H1 (cell line): ENCODE measurements around the gene SMIM24. TPM values are rescaled to one million over a fixed set of nuclear protein-coding genes. Genes with fewer than 3 reads are reported as not detected.

Experiments
- CTCF ChIA-PET: fragments of 300-600 bp; sonication (Branson Sonifier 250); formaldehyde crosslinking; loops from one replicate; lab custom pipeline; 2021; ENCODE audit not compliant: partially characterized antibody; lab: Charles Lee
- POLR2A ChIA-PET: fragments of 300-600 bp; sonication (Branson Sonifier 250); formaldehyde crosslinking; loops from one replicate; lab custom pipeline; 2021; ENCODE audit warnings: inconsistent platforms; ENCODE audit not compliant: partially characterized antibody; lab: Charles Lee
- DNase-seq, 2 experiments: peaks; one replicate each; pipeline versions ENCODE4 v3.0.0 to v3.0.0-alpha.2; 2010 to 2022; ENCODE audit warnings: low spot score in 2 of 2, low read depth in 1 of 2, mixed read lengths in 1 of 2
- FAIRE-seq: peaks from 2 replicates; lab custom pipeline; 2011; peaks lifted over from hg19 to GRCh38; lab: Jason Lieb, UNC
- H2AFZ ChIP-seq: 2 replicates; pipeline ENCODE4 v1.8.1; 2012; ENCODE audit warnings: low read length, inconsistent platforms
- H2AK5ac ChIP-seq: 2 replicates; pipeline ENCODE4 v1.6.1; 2013; ENCODE audit warnings: low read depth, low read length
- H2BK120ac ChIP-seq: replicated peaks from 2 replicates; pipeline ENCODE3; 2013; ENCODE audit warnings: low read depth, low read length, inconsistent platforms
- H2BK12ac ChIP-seq: 2 replicates; pipeline ENCODE4 v1.6.1; 2013; ENCODE audit warnings: low read depth, low read length
- H2BK15ac ChIP-seq: 2 replicates; pipeline ENCODE4 v1.6.1; 2013; ENCODE audit warnings: low read length
- H2BK20ac ChIP-seq: 2 replicates; pipeline ENCODE4 v1.6.1; 2013; ENCODE audit warnings: low read length
- H2BK5ac ChIP-seq: 2 replicates; pipeline ENCODE4 v1.6.1; 2013; ENCODE audit warnings: low read depth, low read length
- H3K14ac ChIP-seq: 2 replicates; pipeline ENCODE4 v1.6.1; 2013; ENCODE audit warnings: inconsistent platforms; ENCODE audit not compliant: insufficient read length
- H3K18ac ChIP-seq: 2 replicates; pipeline ENCODE4 v1.6.1; 2013; ENCODE audit warnings: low read length; ENCODE audit errors: extremely low read depth
- H3K23ac ChIP-seq: 2 replicates; pipeline ENCODE4 v1.6.1; 2013; ENCODE audit warnings: inconsistent platforms; ENCODE audit not compliant: insufficient read length
- H3K23me2 ChIP-seq: 2 replicates; pipeline ENCODE4 v1.6.1; 2013; ENCODE audit warnings: low read depth, low read length
- H3K27ac ChIP-seq: 2 replicates; pipeline ENCODE4 v1.6.1; 2011; ENCODE audit warnings: low read depth, low read length, inconsistent platforms
- H3K27me3 ChIP-seq, 4 experiments: replicated peaks in 1 of 4; 1 replicate in 1 of 4; 2 replicates in 3 of 4; pipeline versions ENCODE4 v1.6.1 to v1.8.1; 2011 to 2013; ENCODE audit warnings: low read length in 3 of 4, mild to moderate bottlenecking in 3 of 4, inconsistent platforms in 2 of 4, mixed read lengths in 2 of 4, moderate library complexity in 1 of 4; ENCODE audit not compliant: control insufficient read depth in 3 of 4, insufficient read depth in 3 of 4; ENCODE audit errors: extremely low read depth in 1 of 4
- H3K36me3 ChIP-seq, 4 experiments: 2 replicates each; pipeline versions ENCODE4 v1.6.1 to v1.8.1; 2011 to 2013; ENCODE audit warnings: mild to moderate bottlenecking in 4 of 4, low read length in 3 of 4, moderate library complexity in 2 of 4, control low read depth in 1 of 4, inconsistent platforms in 1 of 4; ENCODE audit not compliant: insufficient read depth in 4 of 4, control insufficient read depth in 2 of 4
- H3K4ac ChIP-seq: replicated peaks from 2 replicates; pipeline ENCODE3; 2013; ENCODE audit warnings: low read length, low read depth, mixed read lengths, inconsistent platforms; ENCODE audit not compliant: insufficient read length
- H3K4me1 ChIP-seq, 4 experiments: replicated peaks in 1 of 4; 1 replicate in 1 of 4; 2 replicates in 3 of 4; pipeline versions ENCODE4 v1.6.1 to v1.8.1; 2011 to 2013; ENCODE audit warnings: low read length in 3 of 4, inconsistent platforms in 2 of 4, mixed read lengths in 1 of 4; ENCODE audit not compliant: insufficient read depth in 4 of 4, control insufficient read depth in 3 of 4
- H3K4me2 ChIP-seq, 2 experiments: 2 replicates each; pipeline versions ENCODE4 v1.6.1 to v1.8.1; 2011 to 2013; ENCODE audit warnings: low read depth in 2 of 2, low read length in 2 of 2, control low read depth in 1 of 2, inconsistent platforms in 1 of 2, mild to moderate bottlenecking in 1 of 2; ENCODE audit not compliant: insufficient read depth in 1 of 2
- H3K4me3 ChIP-seq, 4 experiments: fragments of 200-600, 300-600 bp in 1 of 4; sonication (generic), shearing (Covaris generic), sonication (Bioruptor Twin) in 1 of 4; 2 replicates each; pipeline versions ENCODE4 v1.5.1 to v1.8.1; 2011 to 2016; ENCODE audit warnings: low read length in 4 of 4, low read depth in 3 of 4, control low read depth in 2 of 4, inconsistent platforms in 2 of 4, mild to moderate bottlenecking in 2 of 4, mixed read lengths in 1 of 4, moderate library complexity in 1 of 4; ENCODE audit not compliant: insufficient read depth in 2 of 4; ENCODE audit errors: extremely low read depth in 1 of 4
- H3K56ac ChIP-seq: replicated peaks from 2 replicates; pipeline ENCODE3; 2013; ENCODE audit warnings: low read depth, mild to moderate bottlenecking, mixed read lengths, low read length, inconsistent platforms; ENCODE audit not compliant: insufficient read length
- H3K79me1 ChIP-seq: 2 replicates; pipeline ENCODE4 v1.6.1; 2013; ENCODE audit warnings: low read depth, low read length, control low read depth
- H3K79me2 ChIP-seq, 2 experiments: 2 replicates each; pipeline versions ENCODE4 v1.6.1 to v1.8.1; 2012 to 2013; ENCODE audit warnings: low read length in 2 of 2, mild to moderate bottlenecking in 2 of 2, inconsistent platforms in 1 of 2; ENCODE audit not compliant: insufficient read depth in 2 of 2, control insufficient read depth in 1 of 2
- H3K9ac ChIP-seq, 4 experiments: replicated peaks in 1 of 4; 1 replicate in 1 of 4; 2 replicates in 3 of 4; pipeline versions ENCODE4 v1.6.1 to v1.8.1; 2011 to 2013; ENCODE audit warnings: low read depth in 3 of 4, low read length in 3 of 4, control low read depth in 2 of 4, mild to moderate bottlenecking in 2 of 4, moderate library complexity in 2 of 4, inconsistent platforms in 1 of 4; ENCODE audit errors: extremely low read depth in 1 of 4
- H3K9me3 ChIP-seq, 2 experiments: 2 replicates each; pipeline versions ENCODE4 v1.6.1 to v1.8.1; 2012 to 2013; ENCODE audit warnings: mild to moderate bottlenecking in 2 of 2, moderate library complexity in 2 of 2, control low read depth in 1 of 2, inconsistent platforms in 1 of 2, low read depth in 1 of 2, low read length in 1 of 2, mixed read lengths in 1 of 2; ENCODE audit not compliant: insufficient read depth in 2 of 2
- H4K20me1 ChIP-seq, 2 experiments: replicated peaks in 1 of 2; 2 replicates each; pipeline versions ENCODE3 to v1.8.1; 2011 to 2013; ENCODE audit warnings: inconsistent platforms in 2 of 2, low read length in 2 of 2, mild to moderate bottlenecking in 1 of 2; ENCODE audit not compliant: insufficient read depth in 2 of 2, control insufficient read depth in 1 of 2
- H4K5ac ChIP-seq: 2 replicates; pipeline ENCODE4 v1.6.1; 2013; ENCODE audit warnings: low read length, low read depth, mixed read lengths, inconsistent platforms; ENCODE audit not compliant: insufficient read length
- H4K8ac ChIP-seq: 2 replicates; pipeline ENCODE4 v1.8.0; 2013; ENCODE audit warnings: mild to moderate bottlenecking, moderate library complexity, low read length, inconsistent platforms; ENCODE audit not compliant: insufficient read depth; ENCODE audit errors: extremely low read depth
- H4K91ac ChIP-seq: replicated peaks from 2 replicates; pipeline ENCODE3; 2013; ENCODE audit warnings: low read length, mixed read lengths, inconsistent platforms; ENCODE audit not compliant: insufficient read length
- CTBP2 ChIP-seq: IDR thresholded peaks from 2 replicates; pipeline ENCODE4 v1.7.0; 2011; ENCODE audit warnings: borderline replicate concordance, mild to moderate bottlenecking, moderate library complexity, mixed read lengths, low read length; ENCODE audit not compliant: insufficient read depth, insufficient read length
- EGR1 ChIP-seq: IDR thresholded peaks from 2 replicates; pipeline ENCODE4 v1.6.1; 2011; ENCODE audit warnings: low read depth, low read length, borderline replicate concordance
- EP300 ChIP-seq, 2 experiments: IDR thresholded peaks; 1 replicate in 1 of 2; 2 replicates in 1 of 2; pipeline ENCODE4 v1.6.1; 2011 to 2012; ENCODE audit warnings: low read depth in 2 of 2, low read length in 2 of 2, mild to moderate bottlenecking in 2 of 2, borderline replicate concordance in 1 of 2, inconsistent platforms in 1 of 2, moderate library complexity in 1 of 2
- HDAC6 ChIP-seq: IDR thresholded peaks from one replicate; pipeline ENCODE4 v1.7.1; 2012; ENCODE audit warnings: low read depth, mild to moderate bottlenecking, inconsistent platforms, low read length, moderate library complexity
- KDM4A ChIP-seq: IDR thresholded peaks from one replicate; pipeline ENCODE4 v1.7.1; 2012; ENCODE audit warnings: low read depth, mild to moderate bottlenecking, moderate library complexity, low read length, inconsistent platforms; ENCODE audit not compliant: severe bottlenecking
- MAFK ChIP-seq: IDR thresholded peaks from 2 replicates; pipeline ENCODE4 v1.6.1; 2012; ENCODE audit warnings: low read depth, mild to moderate bottlenecking, improper control_type of control experiment, low read length
- PHF8 ChIP-seq: fragments of 200-600 bp; sonication (generic); conservative IDR thresholded peaks from 2 replicates; pipeline ENCODE4 v1.7.1; 2012; ENCODE audit warnings: low read depth, mild to moderate bottlenecking, inconsistent platforms, low read length, moderate library complexity
- TBP ChIP-seq: IDR thresholded peaks from 2 replicates; pipeline ENCODE4 v1.6.1; 2011; ENCODE audit warnings: low read depth, low read length, improper control_type of control experiment
- WGBS, 2 experiments: shearing (Covaris generic) in 1 of 2; methylation state at CpG; one replicate each; pipeline versions ENCODE4 v1.1.6 to v1.1.7; 2013 to 2015; ENCODE audit warnings: low lambda C conversion rate in 2 of 2, mixed read lengths in 2 of 2, inconsistent platforms in 1 of 2, low coverage in 1 of 2, missing lambda C conversion rate in 1 of 2; ENCODE audit not compliant: insufficient replicate concordance in 2 of 2, insufficient coverage in 1 of 2, insufficient read length in 1 of 2; ENCODE audit errors: extremely low coverage in 1 of 2, missing lambda C conversion rate in 1 of 2; 5-methylcytosine and 5-hydroxymethylcytosine counted together
- polyA plus RNA-seq, 7 experiments: library from polyadenylated mRNA; depleted of rRNA in 3 of 7; stranded (reverse) in 5 of 7; unstranded in 2 of 7; fragments of >200 nt in 5 of 7; fragments of 200-250 nt in 2 of 7; gene quantifications; 1 replicate in 5 of 7; 2 replicates in 1 of 7; 4 replicates in 1 of 7; pipeline versions ENCODE4 v1.2.1 to v1.2.3, GENCODE V29; 2011 to 2013; ENCODE audit warnings: missing spikeins in 2 of 7, mixed read lengths in 2 of 7
- total RNA-seq: library from RNA; stranded (reverse); fragmentation: NEBNext Ultra II Directional; extraction: Animal tissue kit (Norgen Biotek cat#: 25700); gene quantifications from 2 replicates; pipeline ENCODE4 v1.2.1, GENCODE V29; 2021
- TF ChIP-seq, protein P1 (sequence below): IDR thresholded peaks from 2 replicates; pipeline ENCODE4 v1.6.1; 2012; ENCODE audit warnings: inconsistent platforms
- TF ChIP-seq, protein P2 (sequence below): IDR thresholded peaks from 2 replicates; pipeline ENCODE4 v1.6.1; 2011; ENCODE audit warnings: low read depth, mild to moderate bottlenecking, low read length; ENCODE audit not compliant: insufficient read depth

Gene SMIM24
- total and polyA plus RNA-seq, 2 of the 8 experiments (the other 6 are each of a cell fraction or from before 2014, with no cell fraction given): 3.8 to 4.5 TPM

DNA sequence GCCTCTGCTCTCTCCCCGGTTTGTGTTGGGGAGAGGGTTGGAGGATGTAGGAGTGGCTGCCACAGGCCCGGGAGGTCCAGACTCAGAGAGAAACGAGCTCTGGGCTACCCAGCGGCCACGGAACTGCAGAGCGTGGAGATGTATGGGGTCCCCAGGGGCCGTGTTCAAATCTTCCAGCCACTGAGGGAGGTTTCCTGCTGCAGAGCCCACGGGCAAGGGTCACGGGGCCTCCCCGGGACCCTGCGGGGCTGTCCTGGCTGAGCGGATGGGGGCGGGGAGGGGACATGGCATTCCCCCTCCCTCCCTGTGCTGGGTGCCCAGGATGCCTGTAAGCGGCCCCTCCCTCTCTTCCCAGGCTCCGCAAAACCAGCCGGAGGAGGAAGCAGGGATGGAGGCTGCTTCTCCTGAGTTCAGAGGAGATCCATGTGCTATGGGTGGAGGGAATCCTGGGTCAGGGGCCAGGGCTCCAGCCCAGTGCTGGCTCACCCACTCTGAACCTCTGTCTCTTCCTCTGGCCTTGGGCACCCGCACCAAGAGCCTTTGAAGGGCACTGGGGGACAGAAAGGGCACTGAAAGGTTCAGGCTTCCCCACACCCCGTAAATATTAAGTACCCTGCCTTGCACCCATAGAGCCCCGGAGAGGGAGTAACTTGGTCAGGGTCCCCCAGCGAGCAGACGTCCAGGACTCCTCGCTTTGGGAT is 22.6 kb downstream of the SMIM24 start:
- FAIRE-seq (no peak), DNase-seq (no peak)
- Histone ChIP-seq H2BK120ac (no peak overlapping the region), H3K4me2 (peak overlapping the region; percentile 23 to 43; a peak in 3 of 4 replicates), H3K79me2 (no peaks in the 10 kb centered on the region), H3K23me2 (peaks cover 4% of the 10 kb centered on the region; the same call in 1 of the 2 replicates), H2BK12ac (no peak overlapping the region; the same call in 1 of the 2 replicates), H3K27ac (no peak overlapping the region), H4K8ac (no peak overlapping the region), H4K20me1 (peaks cover 3 to 10% of the 10 kb centered on the region in 2 experiments), H3K36me3 (no peaks in the 10 kb centered on the region), H2AFZ (no peak overlapping the region), H2BK5ac (no peak overlapping the region; the same call in 1 of the 2 replicates), H3K27me3 (peaks cover 11 to 41% (median 31%) of the 10 kb centered on the region in 4 experiments), H3K79me1 (no peaks in the 10 kb centered on the region), H3K4ac (no peak overlapping the region), H3K4me3 (no peak overlapping the region; a peak in 1 of 8 replicates), H2BK15ac (no peak overlapping the region), H4K91ac (no peak overlapping the region), H2BK20ac (no peak overlapping the region), H3K9me3 (no peaks in the 10 kb centered on the region), H3K56ac (no peak overlapping the region), H3K23ac (no peak overlapping the region), H3K9ac (no peak overlapping the region), H3K18ac (no peak overlapping the region), H3K4me1 (peaks cover 0 to 24% (median 9%) of the 10 kb centered on the region in 4 experiments; a peak in 6 of 7 replicates), H2AK5ac (0 out of 2 replicates have a peak overlapping the region, but pooled peaks have one; percentile 15), H4K5ac (no peak overlapping the region), H3K14ac (no peak overlapping the region)
- 35% methylated on average over 13 of the region's 22 CpGs; no CpG with 5 or more reads in 1 of the 2 experiments for WGBS, 2 experiments
- ChIA-PET CTCF (interaction anchor here (0.7 to 1.8 kb wide), 5 partner anchors 12 to 28 kb away, joined by 3 to 6 read pairs (median 5); no protein-coding TSS in a partner anchor), POLR2A (interaction anchor here (0.6 kb wide), 1 partner anchor 15 kb away, joined by 3 read pairs; no protein-coding TSS in a partner anchor)
- TF ChIP-seq TBP: no peak
- TF ChIP-seq EGR1: no peak
- TF ChIP-seq MAFK: no peak
- TF ChIP-seq, protein P1, sequence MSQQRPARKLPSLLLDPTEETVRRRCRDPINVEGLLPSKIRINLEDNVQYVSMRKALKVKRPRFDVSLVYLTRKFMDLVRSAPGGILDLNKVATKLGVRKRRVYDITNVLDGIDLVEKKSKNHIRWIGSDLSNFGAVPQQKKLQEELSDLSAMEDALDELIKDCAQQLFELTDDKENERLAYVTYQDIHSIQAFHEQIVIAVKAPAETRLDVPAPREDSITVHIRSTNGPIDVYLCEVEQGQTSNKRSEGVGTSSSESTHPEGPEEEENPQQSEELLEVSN: no peak
- no peak for TF ChIP-seq CTBP2
- no peak for TF ChIP-seq KDM4A
- no peak for TF ChIP-seq EP300 (IDR thresholded peaks at IDR 0.05; ENCODE audit: borderline replicate concordance in 1 of 2, low read depth in 2 of 2, low read length in 2 of 2)
- TF ChIP-seq, protein P2, sequence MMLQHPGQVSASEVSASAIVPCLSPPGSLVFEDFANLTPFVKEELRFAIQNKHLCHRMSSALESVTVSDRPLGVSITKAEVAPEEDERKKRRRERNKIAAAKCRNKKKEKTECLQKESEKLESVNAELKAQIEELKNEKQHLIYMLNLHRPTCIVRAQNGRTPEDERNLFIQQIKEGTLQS: no peak
- no peak for TF ChIP-seq HDAC6
- no peak for TF ChIP-seq PHF8
